Small intestine (tissue), 7 donors: ENCODE data around the gene ATCAY. TPM values are rescaled to one million over a fixed set of nuclear protein-coding genes. Genes with fewer than 3 reads are reported as not detected.

ENCODE experiments used
- DNase-seq, 2 donors: peaks; one replicate each; pipeline versions ENCODE4 v3.0.0 to v3.0.0-alpha.2; 2013
- FAIRE-seq: peaks from 2 replicates; lab custom pipeline; 2012; peaks lifted over from hg19 to GRCh38; lab: Jason Lieb, UNC
- H3K27ac ChIP-seq, 3 donors: one replicate each; pipeline ENCODE4 v1.5.1; 2013; ENCODE audit warnings: low read length in 2 of 3, mild to moderate bottlenecking in 2 of 3, control low read depth in 1 of 3, inconsistent platforms in 1 of 3, low read depth in 1 of 3, moderate library complexity in 1 of 3
- H3K27me3 ChIP-seq, 3 donors: one replicate each; pipeline ENCODE4 v1.6.1; 2013; ENCODE audit warnings: low read length in 3 of 3, inconsistent platforms in 1 of 3; ENCODE audit not compliant: control insufficient read depth in 3 of 3, insufficient read depth in 3 of 3
- H3K36me3 ChIP-seq, 3 donors: one replicate each; pipeline ENCODE4 v1.6.1; 2013; ENCODE audit warnings: low read length in 3 of 3, inconsistent platforms in 1 of 3, low read depth in 1 of 3, mild to moderate bottlenecking in 1 of 3, moderate library complexity in 1 of 3; ENCODE audit not compliant: control insufficient read depth in 3 of 3, insufficient read depth in 2 of 3
- H3K4me1 ChIP-seq, 3 donors: one replicate each; pipeline ENCODE4 v1.6.1; 2013; ENCODE audit warnings: low read length in 2 of 3, inconsistent platforms in 1 of 3, low read depth in 1 of 3, mild to moderate bottlenecking in 1 of 3, moderate library complexity in 1 of 3; ENCODE audit not compliant: control insufficient read depth in 3 of 3, insufficient read depth in 2 of 3
- H3K4me3 ChIP-seq, 3 donors: one replicate each; pipeline ENCODE4 v1.5.1; 2013; ENCODE audit warnings: low read length in 3 of 3, control low read depth in 1 of 3, inconsistent platforms in 1 of 3, low read depth in 1 of 3, mild to moderate bottlenecking in 1 of 3, moderate library complexity in 1 of 3
- H3K9me3 ChIP-seq, 2 donors: one replicate each; pipeline ENCODE4 v1.6.1; 2013; ENCODE audit warnings: low read depth in 1 of 2, low read length in 1 of 2; ENCODE audit not compliant: control insufficient read depth in 2 of 2, insufficient read depth in 1 of 2
- WGBS, 3 donors: extraction: QIAGEN DNeasy Blood & Tissue Kit; methylation state at CpG; one replicate each; pipeline ENCODE4 v1.1.7; 2013; 5-methylcytosine and 5-hydroxymethylcytosine counted together
- polyA plus RNA-seq, 4 donors: library from polyadenylated mRNA; stranded (reverse) in 3 of 4; unstranded in 1 of 4; fragments of 200-250 nt in 3 of 4; fragments of 120-200 nt in 1 of 4; gene quantifications; one replicate each; pipeline versions ENCODE4 v1.2.1 to v1.2.3, GENCODE V29; 2013
- donor health status: healthy with polysubstance abuse.
- donor health status: control.
- donor health status: control.
- donor health status: Bipolar disorder and iron deficiency.
- donor health status: healthy.

Gene ATCAY
- polyA plus RNA-seq, 4 donors = 0.27 to 3.0 (median 0.34) TPM; not detected in 1

DNA sequence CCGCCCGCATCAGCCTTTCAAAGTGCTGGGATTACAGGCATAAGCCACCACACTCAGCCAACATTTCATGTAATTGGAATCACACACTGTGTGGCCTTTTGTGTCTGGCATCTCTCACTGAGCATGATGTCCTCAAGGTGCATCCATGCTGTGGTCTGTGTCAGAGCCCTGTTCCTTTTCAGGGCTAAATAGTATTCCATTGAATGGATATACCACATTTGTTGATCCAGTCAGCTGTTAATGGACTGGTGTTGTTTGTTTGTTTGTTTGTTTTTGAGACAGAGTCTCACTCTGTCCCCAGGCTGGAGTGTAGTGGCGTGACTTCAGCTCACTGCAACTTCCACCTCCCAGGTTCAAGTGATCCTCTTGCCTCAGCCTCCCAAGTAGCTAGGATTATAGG lies 17.9 kb downstream of the ATCAY start:
- Histone ChIP-seq H3K9me3 (peaks cover 0 to 9% of the 10 kb centered on the region in 2 donors), H3K4me3 (no peak overlapping the region), H3K27me3 (no peaks in the 10 kb centered on the region), H3K36me3 (no peaks in the 10 kb centered on the region), H3K4me1 (no peaks in the 10 kb centered on the region), H3K27ac (no peak overlapping the region)
- WGBS, 3 donors = 76 to 96% (median 89%) methylated on average over 3 of the region's 3 CpGs
- FAIRE-seq (no peak), DNase-seq (no peak)

DNA sequence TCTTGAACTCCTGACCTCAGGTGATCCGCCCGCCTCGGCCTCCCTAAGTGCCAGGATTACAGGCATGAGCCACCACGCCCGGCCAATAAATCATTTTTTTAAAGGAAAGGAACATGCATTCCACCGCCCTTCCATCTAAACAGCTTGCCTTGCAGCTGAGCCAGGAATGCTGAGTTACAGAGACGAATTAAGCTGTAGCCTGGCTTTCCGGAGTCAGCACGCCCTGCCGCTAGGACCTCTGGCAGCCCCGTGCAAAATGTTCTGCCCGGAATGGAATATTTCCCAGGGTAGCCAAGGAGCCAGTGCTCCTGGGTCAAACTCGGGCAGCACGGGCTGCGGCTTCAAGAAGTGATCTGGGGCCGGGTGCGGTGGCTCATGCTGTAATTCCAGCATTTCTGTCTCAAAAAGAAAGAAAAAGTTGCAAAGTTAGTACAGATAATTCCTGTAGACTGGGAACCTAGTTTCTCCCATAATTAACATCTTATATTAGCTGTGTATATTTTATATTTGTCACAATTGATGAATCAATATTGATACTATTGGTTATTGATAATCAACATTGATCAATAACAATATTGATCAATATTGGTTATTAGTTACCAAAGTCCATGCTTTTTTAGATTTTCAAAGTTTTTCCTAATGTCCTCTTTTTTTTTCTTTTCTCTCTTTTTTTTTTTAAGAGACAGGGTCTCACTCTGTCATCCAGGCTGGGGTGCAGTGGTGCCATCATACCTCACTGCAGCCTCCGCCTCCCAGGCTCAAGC lies 19.2 kb downstream of the ATCAY start:
- H3K9me3 ChIP-seq = peaks cover 0 to 9% of the 10 kb centered on the region in 2 donors
- H3K27ac ChIP-seq = no peak overlapping the region
- H3K4me1 ChIP-seq = no peaks in the 10 kb centered on the region
- peak in 1 of 2 donors; percentile 2 for DNase-seq
- 38 to 57% (median 57%) methylated on average over 18 of the region's 18 CpGs for WGBS, 3 donors
- H3K27me3 ChIP-seq = no peaks in the 10 kb centered on the region
- H3K4me3 ChIP-seq = no peak overlapping the region
- FAIRE-seq = no peak
- H3K36me3 ChIP-seq = no peaks in the 10 kb centered on the region

DNA sequence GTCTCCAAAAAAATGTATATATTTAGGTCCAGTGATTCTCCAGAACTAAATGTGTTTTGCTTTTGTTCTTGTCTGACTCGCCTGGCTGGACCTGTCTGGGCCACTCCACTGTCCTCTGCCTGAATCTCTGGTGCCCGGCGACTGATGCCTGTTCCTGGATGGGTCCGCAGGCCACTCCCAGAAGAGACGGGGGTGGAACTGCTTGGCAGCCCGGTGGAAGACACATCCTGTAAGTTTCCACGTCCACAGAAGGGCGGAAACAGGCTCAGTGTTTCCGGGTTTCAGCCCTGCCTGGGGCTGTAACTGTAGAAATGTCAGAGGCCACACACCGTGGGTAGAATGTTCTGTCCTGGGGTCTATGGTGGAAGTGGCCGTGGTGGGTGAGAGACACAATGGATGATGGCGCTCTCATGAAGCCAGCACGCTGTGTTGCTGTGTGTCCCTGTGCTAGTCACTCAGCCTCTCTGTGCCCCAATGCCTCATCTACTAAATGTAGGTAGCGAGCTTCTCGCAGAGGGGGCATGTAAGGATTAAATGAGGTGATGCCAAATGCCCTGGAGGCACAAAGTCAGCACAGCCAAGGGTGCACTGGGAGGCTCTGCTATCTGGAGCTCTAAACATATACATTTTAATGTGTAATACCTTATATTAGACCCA lies 22.0 kb downstream of the ATCAY start:
- WGBS, 3 donors = 71 to 75% (median 72%) methylated on average over 15 of the region's 15 CpGs
- H3K9me3 ChIP-seq = peaks cover 0 to 9% of the 10 kb centered on the region in 2 donors
- no peak overlapping the region for H3K27ac ChIP-seq
- FAIRE-seq (no peak), DNase-seq (no peak)
- no peak overlapping the region for H3K4me3 ChIP-seq
- H3K36me3 ChIP-seq = no peaks in the 10 kb centered on the region
- H3K27me3 ChIP-seq = no peaks in the 10 kb centered on the region
- no peaks in the 10 kb centered on the region for H3K4me1 ChIP-seq

DNA sequence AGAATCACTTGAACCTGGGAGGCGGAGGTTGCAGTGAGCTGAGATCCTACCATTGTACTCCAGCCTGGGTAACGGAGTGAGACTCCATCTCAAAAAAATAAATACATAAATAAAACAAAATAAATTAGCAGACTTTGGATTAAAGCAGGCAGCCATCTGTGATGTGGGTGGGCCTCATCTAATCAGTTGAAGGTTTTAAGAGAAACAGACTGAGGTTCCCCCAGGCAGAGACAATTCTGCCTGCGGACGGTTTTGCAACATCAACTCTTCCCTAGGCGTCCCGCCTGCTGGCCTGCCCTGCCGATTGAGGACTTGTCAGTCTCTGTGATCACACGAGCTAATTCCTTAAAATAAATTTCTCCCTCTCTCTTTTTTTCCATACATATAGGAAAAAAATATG lies 23.7 kb downstream of the ATCAY start:
- H3K27ac ChIP-seq = no peak overlapping the region
- H3K4me1 ChIP-seq = no peaks in the 10 kb centered on the region
- H3K36me3 ChIP-seq = no peaks in the 10 kb centered on the region
- no peaks in the 10 kb centered on the region for H3K9me3 ChIP-seq
- DNase-seq (no peak), FAIRE-seq (no peak)
- H3K27me3 ChIP-seq = no peaks in the 10 kb centered on the region
- no peak overlapping the region for H3K4me3 ChIP-seq
- 85 to 96% (median 93%) methylated on average over 8 of the region's 8 CpGs for WGBS, 3 donors

DNA sequence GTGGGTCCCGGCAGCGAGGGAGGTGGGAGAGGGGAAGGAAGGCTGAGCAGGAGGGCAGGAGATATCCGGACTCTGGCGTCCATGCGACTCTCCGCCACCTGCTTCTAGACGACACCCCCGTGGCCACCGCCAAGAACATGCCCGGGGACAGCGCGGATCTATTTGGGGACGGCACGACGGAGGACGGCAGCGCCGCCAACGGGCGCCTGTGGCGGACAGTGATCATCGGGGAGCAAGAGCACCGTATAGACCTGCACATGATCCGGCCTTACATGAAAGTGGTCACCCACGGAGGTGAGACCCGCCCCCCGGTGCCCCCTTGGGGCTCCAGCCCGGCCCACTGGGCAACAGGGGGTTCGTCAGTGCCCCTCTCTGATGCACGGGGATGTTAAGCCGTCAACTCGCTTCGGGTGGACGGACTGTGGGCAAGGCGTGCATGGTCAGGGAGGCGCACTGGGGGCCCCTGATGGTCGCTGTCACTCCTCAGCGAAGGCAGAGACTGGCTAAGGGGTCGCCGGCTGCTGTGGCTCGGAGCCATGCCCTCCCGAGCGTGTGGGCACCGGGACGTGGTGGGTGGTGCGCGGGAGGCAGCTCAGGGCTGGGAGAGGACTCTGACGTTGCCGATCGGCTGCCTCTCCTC lies 27.3 kb downstream of the ATCAY start:
- Histone ChIP-seq H3K4me1 (no peaks in the 10 kb centered on the region), H3K27me3 (no peaks in the 10 kb centered on the region), H3K27ac (no peak overlapping the region), H3K9me3 (peaks cover 3 to 10% of the 10 kb centered on the region in 2 donors), H3K4me3 (no peak overlapping the region), H3K36me3 (no peaks in the 10 kb centered on the region)
- FAIRE-seq (no peak), DNase-seq (no peak)
- 86 to 89% (median 87%) methylated on average over 39 to 50 of the region's 50 CpGs for WGBS, 3 donors

DNA sequence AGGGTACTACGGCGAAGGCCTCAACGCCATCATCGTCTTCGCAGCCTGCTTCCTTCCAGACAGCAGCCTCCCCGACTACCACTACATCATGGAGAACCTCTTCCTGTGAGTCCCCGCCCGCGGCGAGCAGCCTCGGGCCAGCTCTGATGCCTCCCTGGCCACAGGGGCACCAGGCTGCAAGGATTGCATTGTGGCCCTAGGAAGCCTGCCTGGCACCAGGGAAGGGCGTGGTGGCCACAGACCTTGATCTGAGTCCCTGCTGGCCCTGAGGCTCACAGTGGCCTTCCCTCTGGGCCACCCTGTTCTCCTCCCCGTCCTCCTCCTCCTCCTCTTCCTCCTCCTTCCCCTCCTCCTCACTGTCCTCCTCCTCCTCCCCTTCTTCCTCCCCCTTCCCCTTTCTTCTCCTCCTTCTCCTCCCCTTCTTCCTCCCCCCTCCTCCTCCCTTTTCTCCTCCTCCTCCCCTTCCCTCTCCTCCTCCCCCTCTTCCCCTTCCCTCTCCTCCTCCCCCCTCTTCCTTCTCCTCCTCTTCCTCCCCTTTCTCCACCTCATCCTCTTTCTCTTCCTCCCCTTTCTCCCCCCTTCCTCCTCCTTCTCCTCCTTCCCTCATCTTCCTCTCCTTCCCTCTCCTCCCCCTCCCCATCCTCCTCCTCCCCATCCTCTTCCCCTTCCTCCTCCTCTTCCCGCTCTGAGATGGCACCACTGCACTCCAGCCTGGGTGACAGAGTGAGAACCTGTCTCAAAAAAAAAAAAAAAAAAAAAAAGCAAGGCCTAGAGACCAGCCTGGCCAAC lies 28.0 kb downstream of the ATCAY start:
- Histone ChIP-seq H3K27me3 (no peaks in the 10 kb centered on the region), H3K4me3 (no peak overlapping the region), H3K4me1 (no peaks in the 10 kb centered on the region), H3K9me3 (peaks cover 3 to 10% of the 10 kb centered on the region in 2 donors), H3K27ac (no peak overlapping the region), H3K36me3 (no peaks in the 10 kb centered on the region)
- no peak for FAIRE-seq
- WGBS, 3 donors = 66 to 74% (median 74%) methylated on average over 13 to 14 of the region's 14 CpGs
- DNase-seq = no peak

DNA sequence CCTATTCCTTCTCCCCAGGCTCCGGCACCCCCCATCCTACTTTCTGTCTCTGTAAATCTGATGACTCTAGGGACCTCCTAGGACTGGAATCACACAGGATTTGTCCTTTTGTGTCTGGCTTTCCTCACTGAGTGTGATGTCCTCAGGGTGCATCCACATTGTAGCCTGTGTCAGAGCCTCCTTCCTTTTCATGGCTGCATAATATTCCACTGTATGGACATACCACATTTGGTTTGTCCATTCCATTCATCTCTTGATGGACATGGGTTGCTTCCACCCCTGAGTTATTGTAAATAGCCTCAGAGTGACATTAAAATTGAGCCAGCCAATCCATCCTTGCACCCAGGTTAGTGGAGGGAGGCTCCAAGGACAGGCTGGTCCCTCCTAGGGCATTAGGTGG lies 29.6 kb downstream of the ATCAY start:
- Histone ChIP-seq H3K4me3 (no peak overlapping the region), H3K27ac (no peak overlapping the region), H3K9me3 (peaks cover 3 to 10% of the 10 kb centered on the region in 2 donors), H3K27me3 (no peaks in the 10 kb centered on the region), H3K36me3 (no peaks in the 10 kb centered on the region), H3K4me1 (no peaks in the 10 kb centered on the region)
- 100% methylated on average over 1 of the region's 1 CpG for WGBS, 3 donors
- DNase-seq = no peak
- no peak for FAIRE-seq

DNA sequence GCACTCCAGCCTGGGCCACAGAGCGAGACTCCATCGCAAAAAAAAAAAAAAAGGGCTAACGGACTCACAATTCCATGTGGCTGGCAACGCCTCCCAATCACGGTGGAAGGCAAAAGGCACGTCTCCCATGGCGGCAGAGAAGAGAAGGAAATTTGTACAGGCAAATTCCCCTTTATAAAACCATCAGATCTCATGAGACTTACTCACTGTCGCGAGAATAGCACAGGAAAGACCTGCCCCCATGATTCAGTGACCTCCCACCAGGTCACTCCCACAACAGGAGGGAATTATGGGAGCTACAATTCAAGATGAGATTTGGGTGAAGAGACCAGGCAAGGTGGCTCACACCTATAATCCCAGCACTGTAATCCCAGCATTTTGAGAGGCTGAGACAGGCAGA lies 33.7 kb downstream of the ATCAY start:
- Histone ChIP-seq H3K27me3 (no peaks in the 10 kb centered on the region), H3K4me1 (no peaks in the 10 kb centered on the region), H3K27ac (no peak overlapping the region), H3K4me3 (no peak overlapping the region), H3K9me3 (peaks cover 3 to 10% of the 10 kb centered on the region in 2 donors), H3K36me3 (no peaks in the 10 kb centered on the region)
- FAIRE-seq (no peak), DNase-seq (no peak)
- 76 to 79% (median 79%) methylated on average over 8 to 9 of the region's 9 CpGs for WGBS, 3 donors
